Measurements from ENCODE around the gene GTF2IRD1.
"Not testable (repeated sequence)": the region's sequence is repeated elsewhere in the genome, so short reads cannot be mapped to it uniquely, and the experiment has no call there.

- TF ChIP-seq CTCF, POLR2A (IDR thresholded peaks at IDR 0.05): not testable (repeated sequence)
Measured at GRCh38 chr7:74563639-74564038, 109.9 kb downstream of the GTF2IRD1 start.
